Activated B cell treated with CpG ODN at 0.5 μM for 24 hours (primary cell): ENCODE data around the gene ITGA1. TPM values are rescaled to one million over a fixed set of nuclear protein-coding genes. Genes with fewer than 3 reads are reported as not detected.

Experiments
- ATAC-seq: fragments of 200-7000 bp; cut with Tn5 transposase; one replicate; pipeline ENCODE4 v1.10.0; 2021; ENCODE audit warnings: low read depth, mild to moderate bottlenecking, moderate library complexity
- CTCF ChIA-PET: fragments of 350-600 bp; sonication (Branson Sonifier 250); formaldehyde crosslinking; loops from one replicate; lab custom pipeline; 2021; ENCODE audit warnings: antibody characterized with exemption; lab: Charles Lee
- POLR2A ChIA-PET: fragments of 350-600 bp; sonication (Branson Sonifier 250); formaldehyde crosslinking; loops from one replicate; lab custom pipeline; 2021; ENCODE audit warnings: antibody characterized with exemption; lab: Charles Lee
- DNase-seq: peaks from one replicate; pipeline ENCODE4 v3.0.0; 2022
- H3K27ac Mint-ChIP-seq: one replicate; pipeline ENCODE4 v1.8.0; 2020; ENCODE audit warnings: mixed read lengths
- H3K27me3 Mint-ChIP-seq: one replicate; pipeline ENCODE4 v1.8.0; 2021; ENCODE audit warnings: mixed read lengths
- H3K36me3 Mint-ChIP-seq: one replicate; pipeline ENCODE4 v1.8.0; 2021; ENCODE audit warnings: low read depth, mixed read lengths
- H3K4me1 Mint-ChIP-seq: one replicate; pipeline ENCODE4 v1.8.0; 2021; ENCODE audit warnings: mixed read lengths
- H3K4me3 Mint-ChIP-seq: one replicate; pipeline ENCODE4 v1.8.0; 2020; ENCODE audit warnings: mild to moderate bottlenecking, mixed read lengths
- H3K9me3 Mint-ChIP-seq: one replicate; pipeline ENCODE4 v1.8.0; 2020; ENCODE audit warnings: mixed read lengths
- CTCF ChIP-seq: fragments of 200-600 bp; IDR thresholded peaks from one replicate; pipeline ENCODE4 v1.8.0; 2022; ENCODE audit warnings: antibody characterized with exemption, mild to moderate bottlenecking
- intact Hi-C: fragments of 100-400 bp; cut with micrococcal nuclease; formaldehyde crosslinking; loops from one replicate; pipeline ENCODE4 v1.15.1; 2024
- total RNA-seq: library from RNA; stranded (reverse); gene quantifications from 2 replicates; pipeline ENCODE4 v1.2.3, GENCODE V29; 2022

ITGA1 gene
- total RNA-seq, 1 donor from 2014 or later, result 34.0 TPM

- H3K36me3 Mint-ChIP-seq, result peaks cover 23% of the 10 kb centered on the region
- no peaks in the 10 kb centered on the region for H3K9me3 Mint-ChIP-seq
- CTCF ChIA-PET, result interaction anchor here (1.0 to 1.9 kb wide), 5 partner anchors 10 to 141 kb away, joined by 3 to 9 read pairs (median 5); partner anchors contain the start of genes ITGA1 and PELO
- no peak for DNase-seq
- peak overlapping the region; percentile 90 for H3K27ac Mint-ChIP-seq
- H3K27me3 Mint-ChIP-seq, result no peaks in the 10 kb centered on the region
- peak overlapping the region; percentile 93 for H3K4me3 Mint-ChIP-seq
- ATAC-seq, result peak; percentile 13
- no peak for TF ChIP-seq CTCF
- intact Hi-C loops, result loop anchor here (5.0 kb wide), 1 partner anchor 1718 kb away; the partner anchor contains the start of gene SNX18
- POLR2A ChIA-PET, result interaction anchor here (0.9 to 4.1 kb wide), 5 partner anchors 8 to 310 kb away, joined by 3 to 51 read pairs (median 8); partner anchors contain the start of genes ITGA1, MOCS2 and PELO
- H3K4me1 Mint-ChIP-seq, result peaks cover 54% of the 10 kb centered on the region
Observed at GRCh38 chr5:52799358-52799982, 11.8 kb downstream of the ITGA1 start.

- POLR2A ChIA-PET, result interaction anchor here (1.3 to 4.1 kb wide), 4 partner anchors 8 to 309 kb away, joined by 4 to 51 read pairs (median 8); partner anchors contain the start of genes ITGA1, MOCS2 and PELO
- peak overlapping the region; percentile 90 for H3K27ac Mint-ChIP-seq
- intact Hi-C loops, result loop anchor here (1.0 to 10.0 kb wide), 4 partner anchors 13 to 1717 kb away; partner anchors contain the start of genes ARL15, ITGA1, MOCS2 and PELO
- peak; percentile 88 for ATAC-seq
- no peaks in the 10 kb centered on the region for H3K27me3 Mint-ChIP-seq
- peak overlapping the region; percentile 93 for H3K4me3 Mint-ChIP-seq
- TF ChIP-seq CTCF, result no peak
- peaks cover 57% of the 10 kb centered on the region for H3K4me1 Mint-ChIP-seq
- H3K36me3 Mint-ChIP-seq, result peaks cover 26% of the 10 kb centered on the region
- CTCF ChIA-PET, result interaction anchor here (1.0 to 1.9 kb wide), 4 partner anchors 10 to 141 kb away, joined by 5 to 9 read pairs (median 6); partner anchors contain the start of genes ITGA1 and PELO
- DNase-seq, result peak; percentile 91
- H3K9me3 Mint-ChIP-seq, result no peaks in the 10 kb centered on the region
Observed at GRCh38 chr5:52799983-52800393, 12.3 kb downstream of the ITGA1 start.

GRCh38 chr5:52800394-52801213, 12.9 kb downstream of the ITGA1 start:
- intact Hi-C loops, result loop anchor here (1.0 to 10.0 kb wide), 3 partner anchors 13 to 1514 kb away; partner anchors contain the start of genes ARL15, ITGA1, MOCS2 and PELO
- peak overlapping the region; percentile 93 for H3K4me3 Mint-ChIP-seq
- H3K9me3 Mint-ChIP-seq, result no peaks in the 10 kb centered on the region
- ATAC-seq (peak; percentile 36), DNase-seq (peak; percentile 30)
- peak overlapping the region; percentile 90 for H3K27ac Mint-ChIP-seq
- peaks cover 59% of the 10 kb centered on the region for H3K4me1 Mint-ChIP-seq
- ChIA-PET CTCF (interaction anchor here (1.9 kb wide), 1 partner anchor 142 kb away, joined by 6 read pairs; no protein-coding TSS in a partner anchor), POLR2A (interaction anchor here (1.5 to 4.1 kb wide), 3 partner anchors 12 to 115 kb away, joined by 4 to 51 read pairs (median 4); partner anchors contain the start of genes ITGA1 and PELO)
- no peak for TF ChIP-seq CTCF
- H3K27me3 Mint-ChIP-seq, result no peaks in the 10 kb centered on the region
- H3K36me3 Mint-ChIP-seq, result peaks cover 30% of the 10 kb centered on the region

DNA sequence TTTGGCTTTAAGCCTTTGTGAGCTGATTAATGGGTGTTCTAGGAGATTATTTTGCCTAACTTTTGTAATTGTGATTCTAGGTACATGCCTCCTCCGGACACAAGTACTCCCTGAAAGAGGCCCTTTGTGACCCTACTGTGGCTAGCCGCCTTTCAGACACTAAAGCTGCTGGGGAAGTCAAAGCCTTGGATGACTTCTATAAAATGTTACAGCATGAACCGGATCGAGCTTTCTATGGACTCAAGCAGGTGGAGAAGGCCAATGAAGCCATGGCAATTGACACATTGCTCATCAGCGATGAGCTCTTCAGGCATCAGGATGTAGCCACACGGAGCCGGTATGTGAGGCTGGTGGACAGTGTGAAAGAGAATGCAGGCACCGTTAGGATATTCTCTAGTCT, 13.6 kb downstream of the ITGA1 start:
- Mint-ChIP-seq H3K4me1 (peaks cover 59% of the 10 kb centered on the region), H3K4me3 (peak overlapping the region; percentile 93), H3K36me3 (peaks cover 32% of the 10 kb centered on the region), H3K27ac (peak overlapping the region; percentile 90), H3K9me3 (no peaks in the 10 kb centered on the region), H3K27me3 (no peaks in the 10 kb centered on the region)
- CTCF ChIA-PET, result no interaction called here
- no peak for TF ChIP-seq CTCF
- POLR2A ChIA-PET, result interaction anchor here (1.5 to 4.1 kb wide), 2 partner anchors 13 to 33 kb away, joined by 4 to 51 read pairs; partner anchors contain the start of genes ITGA1 and PELO
- no peak for DNase-seq
- no peak for ATAC-seq
- intact Hi-C loops, result loop anchor here (10.0 kb wide), 1 partner anchor 1513 kb away; the partner anchor contains the start of gene ARL15
